SK-N-SH (cell line): ENCODE results near the gene COLQ. TPM values are rescaled to one million over a fixed set of nuclear protein-coding genes. Genes with fewer than 3 reads are reported as not detected.

Experiments
- CTCF ChIA-PET: fragments of 300-600, 350-600 bp; formaldehyde crosslinking; extraction: SDS; loops from one replicate; lab custom pipeline; 2021; lab: Yijun Ruan, JAX
- POLR2A ChIA-PET: fragments of 350-600 bp; sonication (Branson Sonifier 250); formaldehyde crosslinking; extraction: SDS; loops from one replicate; lab custom pipeline; 2020; ENCODE audit warnings: antibody characterized with exemption, inconsistent platforms; lab: Yijun Ruan, JAX
- DNase-seq: peaks from one replicate; pipeline ENCODE4 v3.0.0; 2012
- H2AFZ ChIP-seq: fragments of 200-600 bp; sonication (generic); 2 replicates; pipeline ENCODE4 v1.8.1; 2016; ENCODE audit warnings: antibody characterized with exemption, mild to moderate bottlenecking, low read depth
- H3F3A ChIP-seq: fragments of 200-600 bp; sonication (generic); replicated peaks from 2 replicates; pipeline ENCODE3; 2016; ENCODE audit warnings: antibody characterized with exemption, mild to moderate bottlenecking; ENCODE audit not compliant: insufficient read depth
- H3K27ac ChIP-seq, 2 experiments: fragments of 200-500 bp in 1 of 2; fragments of 200-600 bp in 1 of 2; sonication (Bioruptor generic) in 1 of 2; sonication (generic), shearing (Covaris generic) in 1 of 2; 2 replicates each; pipeline versions ENCODE4 v1.5.1 to v1.6.1; 2014 to 2016; ENCODE audit warnings: low read depth in 2 of 2, inconsistent platforms in 1 of 2, low read length in 1 of 2, mild to moderate bottlenecking in 1 of 2, mixed read lengths in 1 of 2
- H3K27me3 ChIP-seq: fragments of 200-600 bp; sonication (generic), shearing (Covaris generic); 2 replicates; pipeline ENCODE4 v1.6.1; 2016; ENCODE audit warnings: mixed run types; ENCODE audit not compliant: insufficient read depth
- H3K36me3 ChIP-seq, 2 experiments: fragments of 200-500 bp in 1 of 2; fragments of 200-600 bp in 1 of 2; sonication (Bioruptor generic) in 1 of 2; sonication (generic) in 1 of 2; replicated peaks in 1 of 2; 2 replicates each; pipeline versions ENCODE3 to v1.5.1; 2014 to 2016; ENCODE audit warnings: low read length in 1 of 2, mild to moderate bottlenecking in 1 of 2; ENCODE audit not compliant: insufficient read depth in 2 of 2, control insufficient read depth in 1 of 2
- H3K4me1 ChIP-seq, 2 experiments: fragments of 200-500 bp in 1 of 2; fragments of 200-600 bp in 1 of 2; sonication (Bioruptor generic) in 1 of 2; sonication (generic), shearing (Covaris generic) in 1 of 2; 2 replicates each; pipeline versions ENCODE4 v1.5.1 to v1.6.1; 2014 to 2016; ENCODE audit warnings: low read depth in 1 of 2, low read length in 1 of 2, mixed run types in 1 of 2; ENCODE audit not compliant: insufficient read depth in 2 of 2, control insufficient read depth in 1 of 2
- H3K4me2 ChIP-seq: fragments of 200-600 bp; sonication (generic), shearing (Covaris generic); 2 replicates; pipeline ENCODE4 v1.6.1; 2017; ENCODE audit warnings: mixed run types
- H3K4me3 ChIP-seq, 2 experiments: fragments of 200-500 bp in 1 of 2; fragments of 200-600 bp in 1 of 2; sonication (Bioruptor generic) in 1 of 2; sonication (generic), shearing (Covaris generic) in 1 of 2; 2 replicates each; pipeline versions ENCODE4 v1.5.1 to v1.8.1; 2014 to 2016; ENCODE audit warnings: low read depth in 2 of 2, inconsistent platforms in 1 of 2, low read length in 1 of 2, mild to moderate bottlenecking in 1 of 2, mixed read lengths in 1 of 2, moderate library complexity in 1 of 2
- H3K79me2 ChIP-seq: fragments of 200-600 bp; sonication (generic); 2 replicates; pipeline ENCODE4 v1.8.1; 2017; ENCODE audit warnings: mild to moderate bottlenecking; ENCODE audit not compliant: insufficient read depth
- H3K9ac ChIP-seq: fragments of 200-600 bp; sonication (generic); 2 replicates; pipeline ENCODE4 v1.6.1; 2017; ENCODE audit warnings: mixed run types
- H3K9me2 ChIP-seq: fragments of 200-600 bp; sonication (generic); 2 replicates; pipeline ENCODE4 v1.6.1; 2017; ENCODE audit warnings: mixed run types
- H3K9me3 ChIP-seq: fragments of 200-600 bp; sonication (generic); 2 replicates; pipeline ENCODE4 v1.6.1; 2017; ENCODE audit warnings: mixed run types, mild to moderate bottlenecking, moderate library complexity
- H4K20me1 ChIP-seq: fragments of 200-600 bp; sonication (generic); 2 replicates; pipeline ENCODE4 v1.6.1; 2017; ENCODE audit warnings: mild to moderate bottlenecking, mixed run types; ENCODE audit not compliant: insufficient read depth
- ELF1 ChIP-seq: IDR thresholded peaks from 2 replicates; pipeline ENCODE4 v1.4.0; 2012
- EZH2phosphoT487 ChIP-seq: fragments of 200-600 bp; sonication (generic); IDR thresholded peaks from 2 replicates; pipeline ENCODE4 v1.6.1; 2017; ENCODE audit warnings: low read depth, mixed run types, mild to moderate bottlenecking, antibody characterized with exemption, moderate library complexity, borderline replicate concordance
- FOSL2 ChIP-seq: IDR thresholded peaks from 2 replicates; pipeline ENCODE4 v1.4.0; 2012; ENCODE audit warnings: low read depth, mild to moderate bottlenecking, moderate library complexity, borderline replicate concordance
- FOXJ3 ChIP-seq: sonication (generic); formaldehyde crosslinking; IDR thresholded peaks from 2 replicates; pipeline ENCODE4 v1.5.1; 2020; ENCODE audit warnings: mild to moderate bottlenecking, missing genetic modification reagents
- GATA2 ChIP-seq: sonication (generic); formaldehyde crosslinking; IDR thresholded peaks from 2 replicates; pipeline ENCODE4 v1.5.0; 2020; ENCODE audit warnings: mild to moderate bottlenecking, missing genetic modification reagents
- MAX ChIP-seq: IDR thresholded peaks from 2 replicates; pipeline ENCODE4 v1.4.0; 2012; ENCODE audit warnings: low read depth
- MEF2A ChIP-seq: IDR thresholded peaks from 2 replicates; pipeline ENCODE4 v1.4.0; 2012; ENCODE audit warnings: low read depth, borderline replicate concordance
- MXI1 ChIP-seq: IDR thresholded peaks from 2 replicates; pipeline ENCODE4 v1.6.1; 2012; ENCODE audit warnings: mild to moderate bottlenecking, low read depth, low read length, improper control_type of control experiment
- NFIC ChIP-seq: IDR thresholded peaks from 2 replicates; pipeline ENCODE4 v1.4.0; 2012; ENCODE audit warnings: borderline replicate concordance
- NRF1 ChIP-seq: IDR thresholded peaks from 2 replicates; pipeline ENCODE4 v1.6.1; 2012; ENCODE audit warnings: low read depth, mild to moderate bottlenecking, low read length
- RCOR1 ChIP-seq: fragments of 150-350 bp; IDR thresholded peaks from 2 replicates; pipeline ENCODE4 v1.6.1; 2017; ENCODE audit warnings: antibody characterized with exemption, low read length
- REST ChIP-seq: IDR thresholded peaks from 2 replicates; pipeline ENCODE4 v1.6.1; 2012; ENCODE audit warnings: mild to moderate bottlenecking, low read depth, low read length, moderate library complexity
- RFX5 ChIP-seq: IDR thresholded peaks from 2 replicates; pipeline ENCODE4 v1.6.1; 2012; ENCODE audit warnings: mild to moderate bottlenecking, improper control_type of control experiment, low read length
- RXRA ChIP-seq: IDR thresholded peaks from 2 replicates; pipeline ENCODE4 v1.4.0; 2012; ENCODE audit warnings: low read depth, mild to moderate bottlenecking, borderline replicate concordance
- SIN3A ChIP-seq: IDR thresholded peaks from 2 replicates; pipeline ENCODE4 v1.6.1; 2012; ENCODE audit warnings: low read depth, mild to moderate bottlenecking, low read length, moderate library complexity, borderline replicate concordance
- TAF1 ChIP-seq: IDR thresholded peaks from 2 replicates; pipeline ENCODE4 v1.6.1; 2012; ENCODE audit warnings: low read depth, mild to moderate bottlenecking, low read length, moderate library complexity, borderline replicate concordance
- TEAD4 ChIP-seq: IDR thresholded peaks from 2 replicates; pipeline ENCODE4 v1.4.0; 2012; ENCODE audit warnings: mild to moderate bottlenecking, borderline replicate concordance; ENCODE audit not compliant: insufficient read depth
- USF1 ChIP-seq: IDR thresholded peaks from 2 replicates; pipeline ENCODE4 v1.4.0; 2012; ENCODE audit warnings: low read depth, borderline replicate concordance
- ZBTB33 ChIP-seq: IDR thresholded peaks from 2 replicates; pipeline ENCODE4 v1.4.0; 2012; ENCODE audit warnings: low read depth, borderline replicate concordance
- WGBS: methylation state at CpG from one replicate; pipeline ENCODE4 v1.1.6; 2017; ENCODE audit warnings: low lambda C conversion rate; 5-methylcytosine and 5-hydroxymethylcytosine counted together
- polyA plus RNA-seq, 3 experiments: library from polyadenylated mRNA; depleted of rRNA; stranded (reverse); fragments of >200 nt; gene quantifications; 2 replicates each; pipeline ENCODE4 v1.2.3, GENCODE V29; 2012

COLQ gene
- polyA plus RNA-seq, 1 of the 3 experiments (the other 2 are of a cell fraction): 1.5 TPM

GRCh38 chr3:15549846-15550245 is 28.3 kb upstream of the COLQ start:
- H3K27me3 ChIP-seq: no peaks in the 10 kb centered on the region
- no peak overlapping the region for H3K4me2 ChIP-seq
- H3K9me3 ChIP-seq: no peaks in the 10 kb centered on the region
- CTCF ChIA-PET: interaction anchor here (1.0 kb wide), 1 partner anchor 15 kb away, joined by 3 read pairs; no protein-coding TSS in a partner anchor
- no peak for DNase-seq
- H3K27ac ChIP-seq: no peak overlapping the region
- WGBS: 80% methylated on average over 6 of the region's 6 CpGs
- no peaks in the 10 kb centered on the region for H4K20me1 ChIP-seq
- H3K4me1 ChIP-seq: no peaks in the 10 kb centered on the region
- no peak overlapping the region for H2AFZ ChIP-seq
- peaks cover 0 to 4% of the 10 kb centered on the region in 2 experiments for H3K36me3 ChIP-seq
- POLR2A ChIA-PET: no interaction called here
- no peak overlapping the region for H3K4me3 ChIP-seq
- no peaks in the 10 kb centered on the region for H3F3A ChIP-seq
- no peaks in the 10 kb centered on the region for H3K79me2 ChIP-seq
- no peaks in the 10 kb centered on the region for H3K9me2 ChIP-seq
- TF ChIP-seq MXI1 (no peak), RFX5 (no peak), FOXJ3 (CRISPR knock-in tag) (no peak), GATA2 (CRISPR knock-in tag) (no peak), RXRA (no peak), ZBTB33 (no peak), TEAD4 (no peak), REST (no peak), MEF2A (no peak), FOSL2 (no peak), ELF1 (no peak)
- H3K9ac ChIP-seq: no peak overlapping the region

GRCh38 chr3:15542614-15543013 is 21.1 kb upstream of the COLQ start:
- no peak overlapping the region for H3K9ac ChIP-seq
- H3K9me3 ChIP-seq: no peaks in the 10 kb centered on the region
- no peaks in the 10 kb centered on the region for H4K20me1 ChIP-seq
- CTCF ChIA-PET: interaction anchor here (1.2 to 2.5 kb wide), 2 partner anchors 14 to 16 kb away, joined by 4 to 8 read pairs; no protein-coding TSS in a partner anchor
- no peak overlapping the region for H3K4me2 ChIP-seq
- POLR2A ChIA-PET: interaction anchor here (0.7 kb wide), 1 partner anchor 32 kb away, joined by 3 read pairs; no protein-coding TSS in a partner anchor
- H3K79me2 ChIP-seq: no peaks in the 10 kb centered on the region
- WGBS: 72% methylated on average over 5 of the region's 5 CpGs
- no peak for DNase-seq
- peaks cover 0 to 5% of the 10 kb centered on the region in 2 experiments; a peak in 1 of 4 replicates for H3K4me1 ChIP-seq
- no peaks in the 10 kb centered on the region for H3F3A ChIP-seq
- H3K27me3 ChIP-seq: no peaks in the 10 kb centered on the region
- H3K27ac ChIP-seq: no peak overlapping the region
- H3K36me3 ChIP-seq: no peaks in the 10 kb centered on the region
- H3K9me2 ChIP-seq: no peaks in the 10 kb centered on the region
- no peak overlapping the region for H2AFZ ChIP-seq
- H3K4me3 ChIP-seq: no peak overlapping the region
- TF ChIP-seq RCOR1: no peak
- no peak for TF ChIP-seq TAF1
- TF ChIP-seq NFIC: no peak
- TF ChIP-seq MXI1: no peak
- TF ChIP-seq ELF1: no peak
- TF ChIP-seq FOXJ3 (CRISPR knock-in tag): no peak
- no peak for TF ChIP-seq SIN3A
- no peak for TF ChIP-seq USF1
- no peak for TF ChIP-seq NRF1
- TF ChIP-seq ZBTB33: no peak
- TF ChIP-seq EZH2phosphoT487: no peak
- TF ChIP-seq MAX: no peak
